GM12865 (cell line): ENCODE results near the gene SCARB1.

Source experiments
- DNase-seq: peaks from one replicate; pipeline ENCODE4 v3.0.0; 2010; ENCODE audit warnings: low read depth
- H3K4me3 ChIP-seq: 2 replicates; pipeline ENCODE4 v1.5.1; 2011; ENCODE audit warnings: mild to moderate bottlenecking, low read depth, low read length, control low read depth
- TF ChIP-seq, protein P1 (sequence below): IDR thresholded peaks from 2 replicates; pipeline ENCODE4 v1.5.1; 2011; ENCODE audit warnings: low read length, control low read depth, low read depth, inconsistent platforms; ENCODE audit not compliant: insufficient read depth; ENCODE audit errors: missing control alignments

SCARB1 gene

DNA sequence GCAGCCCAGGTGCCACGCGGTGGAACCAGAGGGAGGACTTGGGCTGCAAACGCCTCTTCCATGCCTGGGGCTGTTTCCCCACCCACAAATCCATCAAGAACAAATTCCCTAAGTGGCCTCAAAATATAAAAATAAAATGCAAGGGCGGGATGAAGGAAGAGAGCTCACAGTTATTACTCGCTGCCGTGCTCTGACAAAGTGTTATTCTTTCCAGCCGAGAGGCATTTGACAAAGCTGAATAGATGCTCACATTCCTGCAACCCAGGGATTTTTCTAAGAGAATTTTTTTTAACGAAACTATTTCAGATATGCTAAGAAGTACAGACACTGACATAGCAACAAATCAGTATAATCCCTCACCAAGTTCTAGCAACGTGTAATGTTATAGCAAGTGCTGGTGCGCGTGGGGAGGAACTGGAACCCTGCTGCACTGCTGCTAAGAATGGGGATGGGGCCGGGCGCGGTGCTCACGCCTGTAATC, 70.7 kb downstream of the SCARB1 start:
- no peak overlapping the region for H3K4me3 ChIP-seq
- no peak for DNase-seq
- TF ChIP-seq, protein P1, sequence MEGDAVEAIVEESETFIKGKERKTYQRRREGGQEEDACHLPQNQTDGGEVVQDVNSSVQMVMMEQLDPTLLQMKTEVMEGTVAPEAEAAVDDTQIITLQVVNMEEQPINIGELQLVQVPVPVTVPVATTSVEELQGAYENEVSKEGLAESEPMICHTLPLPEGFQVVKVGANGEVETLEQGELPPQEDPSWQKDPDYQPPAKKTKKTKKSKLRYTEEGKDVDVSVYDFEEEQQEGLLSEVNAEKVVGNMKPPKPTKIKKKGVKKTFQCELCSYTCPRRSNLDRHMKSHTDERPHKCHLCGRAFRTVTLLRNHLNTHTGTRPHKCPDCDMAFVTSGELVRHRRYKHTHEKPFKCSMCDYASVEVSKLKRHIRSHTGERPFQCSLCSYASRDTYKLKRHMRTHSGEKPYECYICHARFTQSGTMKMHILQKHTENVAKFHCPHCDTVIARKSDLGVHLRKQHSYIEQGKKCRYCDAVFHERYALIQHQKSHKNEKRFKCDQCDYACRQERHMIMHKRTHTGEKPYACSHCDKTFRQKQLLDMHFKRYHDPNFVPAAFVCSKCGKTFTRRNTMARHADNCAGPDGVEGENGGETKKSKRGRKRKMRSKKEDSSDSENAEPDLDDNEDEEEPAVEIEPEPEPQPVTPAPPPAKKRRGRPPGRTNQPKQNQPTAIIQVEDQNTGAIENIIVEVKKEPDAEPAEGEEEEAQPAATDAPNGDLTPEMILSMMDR, result no peak

DNA sequence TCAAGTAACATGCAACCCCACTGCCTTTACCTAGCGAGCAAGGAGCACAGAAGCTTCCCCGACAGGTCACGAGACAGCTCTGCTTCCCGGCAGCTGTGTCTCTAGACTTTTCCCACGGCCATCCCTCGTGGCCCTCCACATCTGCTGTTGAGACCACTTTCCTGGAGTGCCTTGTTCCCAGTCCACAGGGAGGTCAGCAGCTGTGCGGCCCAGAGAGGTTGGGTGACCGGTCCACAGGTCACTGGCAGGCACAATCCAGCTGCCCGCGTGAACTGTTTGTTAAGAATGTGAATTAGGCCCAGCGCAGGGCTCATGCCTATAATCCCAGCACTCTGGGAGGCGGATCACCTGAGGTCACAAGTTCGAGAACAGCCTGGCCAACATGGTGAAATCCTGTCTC, 71.5 kb downstream of the SCARB1 start:
- DNase-seq, result no peak
- TF ChIP-seq, protein P1, result no peak
- H3K4me3 ChIP-seq, result no peak overlapping the region

DNA sequence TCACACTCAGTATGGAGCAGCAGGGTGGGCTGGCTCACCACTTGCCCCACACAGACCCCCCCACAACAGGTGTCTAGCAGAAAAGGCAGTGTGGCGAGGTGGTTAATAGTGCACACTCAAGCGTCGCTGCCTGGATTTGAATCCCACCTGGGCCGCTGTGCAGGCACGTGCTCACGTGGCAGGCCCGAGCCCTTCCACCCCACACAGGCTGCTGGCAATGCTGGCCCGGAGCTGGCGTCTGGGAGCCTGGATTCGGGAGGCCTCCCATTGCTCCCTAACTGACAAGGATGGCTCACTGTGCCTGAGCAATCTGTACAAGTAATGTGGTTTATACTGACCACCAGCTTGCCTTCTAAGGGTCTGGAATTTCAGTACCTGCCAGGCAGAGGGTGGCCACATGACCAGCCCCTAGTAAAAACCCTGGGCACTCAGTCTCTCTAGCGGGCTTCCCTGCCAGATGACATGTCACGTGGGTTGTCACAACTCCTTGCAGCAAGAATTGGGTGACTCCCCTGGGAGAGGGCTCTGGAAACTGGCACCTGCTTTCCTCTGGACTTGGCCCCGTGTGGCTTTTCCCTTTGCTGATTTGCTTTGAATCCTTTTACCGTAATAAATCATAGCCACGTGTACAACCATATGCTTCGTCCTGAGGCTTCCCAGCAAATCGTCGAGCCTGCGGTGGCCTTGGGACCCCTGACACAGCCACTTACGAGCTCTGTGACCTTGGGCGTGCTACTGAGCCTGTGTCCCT, 72.8 kb downstream of the SCARB1 start:
- TF ChIP-seq, protein P1, result no peak
- no peak overlapping the region for H3K4me3 ChIP-seq
- no peak for DNase-seq

DNA sequence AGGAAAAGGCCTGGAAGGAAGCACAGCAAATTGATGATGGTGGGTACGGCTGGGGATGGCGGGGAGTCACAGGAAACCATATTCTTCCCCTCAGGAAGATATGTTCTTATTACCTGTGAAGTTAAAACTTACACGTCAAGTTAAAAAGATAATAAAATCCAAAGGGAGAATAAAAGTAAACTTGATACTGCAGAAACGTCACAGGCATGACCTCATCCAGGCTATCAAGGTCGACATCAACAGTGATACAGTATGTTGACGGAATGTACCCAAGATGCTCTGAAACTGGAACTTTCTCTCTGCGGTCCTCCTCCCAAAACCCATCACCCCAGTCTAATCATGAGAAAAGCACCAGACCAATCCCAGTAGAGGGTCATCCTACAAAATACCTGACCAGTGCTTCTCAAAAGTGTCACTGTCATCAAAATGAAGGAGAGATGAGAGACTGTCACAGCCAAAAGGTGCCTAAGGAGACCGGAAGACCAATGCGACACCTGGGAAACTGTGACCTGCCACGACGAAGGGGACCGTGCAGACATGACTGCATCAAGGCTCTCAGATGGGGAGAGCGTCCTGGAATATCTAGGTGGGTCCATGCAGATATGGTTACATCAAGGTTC, 74.6 kb downstream of the SCARB1 start:
- TF ChIP-seq, protein P1, result no peak
- no peak overlapping the region for H3K4me3 ChIP-seq
- DNase-seq, result no peak

DNA sequence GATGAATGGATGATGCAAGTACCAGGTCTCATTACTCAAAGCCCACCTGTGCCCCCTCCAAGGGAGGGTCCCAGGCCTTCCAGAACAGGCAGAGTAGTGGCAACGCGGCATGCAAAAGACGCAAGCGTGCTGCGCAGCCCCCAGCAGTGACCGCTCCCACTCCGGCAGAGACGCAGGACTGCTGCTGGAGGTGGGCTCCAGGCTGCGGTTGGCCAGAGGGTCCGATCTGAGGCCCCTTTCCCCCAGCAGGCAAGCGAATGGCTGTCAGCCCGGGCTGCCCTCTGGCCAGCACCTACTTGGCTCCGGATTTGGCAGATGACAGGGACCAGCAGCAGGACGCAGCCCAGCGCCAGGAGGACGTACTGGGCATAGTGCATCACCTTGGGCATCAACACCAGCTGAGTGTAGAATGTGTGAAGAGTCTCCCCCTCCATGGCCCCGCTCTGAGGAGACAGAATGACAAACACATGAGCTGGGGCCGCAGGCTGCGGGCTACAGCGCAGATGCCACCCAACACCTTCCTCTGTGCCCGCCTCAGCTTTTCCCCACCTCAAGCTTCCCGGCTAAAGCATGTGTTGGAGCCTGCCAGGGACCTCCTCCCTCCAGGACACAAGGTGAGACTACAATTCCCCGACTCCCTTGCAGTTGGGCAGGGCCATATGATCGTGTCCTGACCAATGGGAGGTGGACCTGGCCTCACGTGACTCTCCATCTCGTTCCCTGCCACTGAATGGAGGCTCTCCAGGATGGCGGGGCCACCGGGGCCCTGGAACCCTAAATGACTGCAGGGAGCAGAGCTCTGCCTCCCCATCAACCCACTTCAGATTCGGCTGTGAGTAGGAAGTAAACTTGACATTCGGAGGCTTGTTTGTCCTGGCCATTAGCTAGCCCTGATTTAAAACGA, 77.4 kb downstream of the SCARB1 start:
- TF ChIP-seq, protein P1, result no peak
- no peak overlapping the region for H3K4me3 ChIP-seq
- DNase-seq, result no peak

DNA sequence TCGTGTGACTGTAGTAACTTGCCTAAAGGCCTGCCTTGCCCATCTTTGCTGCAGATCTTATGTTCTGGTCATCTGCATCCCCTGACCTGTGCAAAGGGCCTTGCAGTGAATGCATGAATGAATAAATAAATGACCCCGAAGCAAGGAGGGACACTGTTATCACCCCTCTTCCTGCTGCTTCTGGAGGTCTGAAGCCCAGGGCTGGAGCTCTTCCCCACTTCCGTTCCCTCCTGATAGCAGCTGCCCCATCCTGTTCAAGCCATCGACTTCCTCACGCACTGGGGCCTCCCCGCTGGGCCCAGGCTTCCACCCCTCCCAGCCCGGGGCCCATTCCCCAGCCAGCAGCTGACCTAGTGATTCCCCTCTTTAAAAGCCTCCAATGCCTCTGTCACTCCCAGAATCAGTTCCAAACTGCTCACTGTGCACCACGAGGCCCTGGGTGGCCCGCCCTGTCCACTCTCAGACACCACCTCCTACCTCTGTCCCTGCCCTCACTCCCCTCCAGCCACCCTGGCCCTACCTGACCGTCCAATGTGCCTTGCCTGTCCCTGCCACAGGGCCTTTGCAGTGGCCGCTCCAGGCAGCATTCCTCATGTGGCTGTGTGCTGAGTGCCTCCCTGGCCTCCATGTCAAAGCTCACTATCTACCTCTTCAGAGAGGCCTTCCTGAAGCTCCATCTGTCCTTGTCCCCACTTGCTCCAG, 78.6 kb downstream of the SCARB1 start:
- no peak overlapping the region for H3K4me3 ChIP-seq
- TF ChIP-seq, protein P1, result no peak
- DNase-seq, result no peak
